HUDEP-2 (cell line): Measurements from ENCODE around the gene TIMD4.
A peak's percentile ranks its signal among the peaks of the same experiment; 100 is the strongest.
"Not testable (repeated sequence)": the region's sequence is repeated elsewhere in the genome, so short reads cannot be mapped to it uniquely, and the experiment has no call there.

ENCODE experiments used
- DNase-seq, 76 experiments: peaks; one replicate each; lab custom pipeline; 2025; ENCODE audit not compliant: unreplicated experiment in 76 of 76; lab: John Stamatoyannopoulos, UW

TIMD4 gene

DNA sequence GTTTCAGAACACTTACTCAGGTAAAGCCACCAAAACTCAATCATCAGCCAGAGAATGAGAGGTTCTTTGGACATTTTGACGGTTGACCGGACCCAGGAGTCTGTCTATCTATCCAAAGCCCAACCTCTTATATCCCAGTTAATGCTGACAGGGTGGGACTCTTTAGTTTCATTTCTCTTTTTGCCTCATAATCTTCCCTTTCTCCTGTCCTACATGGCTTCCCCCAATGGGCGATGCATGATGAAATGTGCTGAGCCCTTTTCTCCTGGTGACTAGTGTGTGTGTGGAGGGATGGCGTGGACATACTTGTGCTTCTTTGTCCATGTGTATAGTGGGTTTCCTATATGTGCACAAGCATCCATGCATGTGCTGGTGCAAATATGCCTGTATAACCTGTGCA lies at the start of gene TIMD4:
Gene TIMD4, minus strand, starts transcription at position 102 of the 400 bp plus-strand sequence. Its CDS starts 28 bp downstream, at position 74.
- DNase-seq: no peak

GRCh38 chr5:157006262-157006661 lies 43.2 kb upstream of the TIMD4 start:
- no peak for DNase-seq

GRCh38 chr5:157004893-157005551 lies 42.0 kb upstream of the TIMD4 start:
- no peak for DNase-seq

GRCh38 chr5:156991714-156992113 lies 28.7 kb upstream of the TIMD4 start:
- no peak for DNase-seq

DNA sequence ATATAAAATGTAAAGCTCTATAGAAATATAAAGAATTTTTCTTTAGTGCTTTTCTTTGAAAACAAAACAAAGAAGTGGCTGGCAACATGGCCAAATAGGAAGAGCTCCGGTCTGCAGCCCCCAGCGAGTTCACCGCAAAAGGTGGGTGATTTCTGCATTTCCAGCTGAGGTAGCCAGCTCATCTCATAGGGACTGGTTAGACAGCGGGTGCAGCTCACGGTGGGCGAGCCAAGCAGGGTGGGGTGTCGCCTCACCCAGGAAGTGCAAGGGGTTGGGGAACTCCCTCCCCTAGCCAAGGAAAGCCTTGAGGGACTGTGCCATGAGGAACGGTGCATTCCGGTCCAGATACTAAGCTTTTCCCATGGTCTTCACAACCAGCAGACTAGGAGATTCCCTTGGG lies 21.0 kb upstream of the TIMD4 start:
- DNase-seq: no peak

GRCh38 chr5:156981481-156981880 lies 18.5 kb upstream of the TIMD4 start:
- no peak for DNase-seq

DNA sequence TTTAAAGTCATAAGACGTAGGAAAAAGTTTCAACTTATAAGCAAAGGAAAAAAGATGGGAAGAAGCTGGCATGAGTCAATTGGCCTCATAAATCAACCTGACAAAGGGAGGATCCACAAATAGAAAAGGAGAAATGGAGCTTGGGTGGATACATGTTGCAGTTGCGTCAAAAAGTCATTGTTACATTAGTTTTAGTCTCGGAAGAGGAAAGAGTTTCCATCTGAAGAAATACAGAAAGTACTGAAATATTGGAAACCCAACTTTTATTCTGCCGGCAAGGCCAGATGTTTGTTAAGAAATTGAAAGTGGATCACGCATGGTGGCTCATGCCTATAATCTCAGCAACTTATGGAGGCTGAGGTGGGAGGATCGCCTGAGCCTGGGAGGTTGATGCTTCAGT lies 11.3 kb upstream of the TIMD4 start:
- no peak for DNase-seq

DNA sequence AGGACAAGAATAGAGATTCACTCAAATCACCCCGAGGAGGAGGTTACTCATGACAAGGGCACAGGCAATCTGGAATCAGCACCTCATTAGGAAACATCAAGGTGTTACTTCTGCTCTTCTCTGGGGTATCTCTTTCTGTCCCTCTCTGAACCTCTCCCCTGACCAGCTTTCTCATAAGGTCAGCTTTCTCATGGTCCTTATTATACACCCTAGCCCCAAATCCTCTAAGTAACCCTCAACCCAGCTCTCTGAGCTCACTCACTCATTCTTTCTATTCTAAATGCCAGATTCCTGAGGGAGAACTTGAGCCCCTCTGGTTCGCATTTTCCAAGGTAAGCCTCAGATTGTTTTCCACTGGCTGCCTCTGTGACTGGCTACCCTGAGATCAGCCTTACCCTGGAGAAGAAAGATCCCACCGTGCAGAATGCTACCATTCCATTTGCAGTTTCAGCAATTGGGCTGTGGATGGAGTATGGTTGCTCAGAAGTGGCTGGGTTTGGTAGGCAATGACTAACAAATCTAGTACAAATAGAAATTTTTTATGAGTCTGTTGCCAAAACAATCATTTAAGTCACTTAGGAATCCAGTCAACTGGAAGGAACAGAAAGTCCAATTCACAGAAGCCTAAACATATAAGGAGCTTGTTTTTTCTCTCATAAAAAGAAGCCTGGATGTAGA lies 9.0 kb upstream of the TIMD4 start:
- no peak for DNase-seq

DNA sequence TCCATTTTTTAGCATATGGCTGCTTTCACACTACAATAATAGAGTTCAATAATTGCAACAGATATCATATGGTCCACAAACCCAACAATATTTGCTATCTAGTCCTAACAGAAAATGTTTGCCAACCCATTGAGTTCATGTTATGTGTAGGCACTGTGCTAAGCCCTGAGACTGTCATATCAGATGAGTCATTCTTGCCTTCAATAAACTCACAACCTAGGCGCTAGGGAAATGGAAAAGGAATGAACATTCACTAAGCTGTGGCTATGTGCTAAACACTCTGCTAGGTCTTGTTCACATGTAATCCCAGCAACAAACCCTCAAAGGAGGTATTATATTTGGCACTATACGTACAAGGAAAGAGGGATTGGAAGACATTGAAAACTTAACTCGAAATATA lies 8.4 kb upstream of the TIMD4 start:
- no peak for DNase-seq

DNA sequence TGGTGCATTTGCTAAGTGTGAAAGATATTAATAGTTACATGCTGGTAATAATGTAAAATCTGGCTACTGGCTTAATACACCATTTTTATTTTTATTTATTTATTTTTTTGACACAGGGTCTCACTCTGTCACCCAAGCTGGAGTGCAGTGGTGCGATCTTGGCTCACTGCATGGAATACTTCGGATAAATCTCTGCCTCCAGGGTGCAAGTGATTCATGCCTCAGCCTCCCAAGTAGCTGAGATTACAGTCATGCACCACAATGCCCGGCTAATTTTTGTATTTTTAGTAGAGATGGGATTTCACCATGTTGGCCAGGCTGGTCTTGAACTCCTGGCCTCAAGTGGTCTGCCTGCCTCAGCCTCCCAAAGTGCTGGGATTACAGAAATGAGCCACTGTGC lies 4.4 kb upstream of the TIMD4 start:
- DNase-seq: not testable (repeated sequence)

- DNase-seq: no peak
Observed at GRCh38 chr5:156956321-156956720, 6.7 kb downstream of the TIMD4 start.

GRCh38 chr5:156951359-156951758 lies 11.7 kb downstream of the TIMD4 start:
- no peak for DNase-seq

DNA sequence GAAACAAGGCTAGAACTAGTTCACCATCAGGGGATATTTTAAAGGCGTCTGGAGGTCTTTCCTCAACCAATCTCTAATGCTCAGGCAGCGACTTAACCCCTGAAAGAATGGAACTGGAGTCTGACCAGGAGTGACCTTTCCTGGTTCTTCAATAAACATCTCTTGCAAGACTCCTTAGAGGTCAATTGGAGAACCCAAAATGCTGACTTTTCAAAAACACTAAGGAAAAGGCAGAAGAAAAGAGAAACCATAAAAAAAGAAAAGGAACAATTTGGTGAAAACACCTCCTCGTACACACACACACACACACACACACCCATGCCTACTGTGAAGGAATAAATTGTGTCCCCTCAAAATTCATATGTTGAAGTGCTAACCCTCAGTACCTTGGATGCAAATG lies 12.3 kb downstream of the TIMD4 start:
- no peak for DNase-seq

DNA sequence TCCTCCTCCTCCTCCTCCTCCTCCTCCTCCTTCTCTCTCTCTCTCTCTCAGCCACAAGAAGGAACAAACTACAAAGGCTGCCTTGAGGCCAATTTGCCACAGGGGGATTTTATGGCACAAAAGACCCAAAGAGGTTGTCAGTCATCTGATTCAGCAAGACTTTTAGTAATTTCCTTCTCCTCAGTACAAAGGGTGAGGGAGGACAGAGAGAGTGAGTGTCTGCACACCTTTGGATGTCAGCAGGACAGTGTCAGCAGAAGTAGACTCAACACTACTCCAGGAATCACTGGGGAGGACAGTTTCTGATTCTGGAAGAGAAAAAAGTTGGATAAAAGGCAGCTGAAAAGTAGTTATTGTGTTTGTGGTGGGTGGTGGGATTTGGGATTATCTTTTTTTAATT lies 13.6 kb downstream of the TIMD4 start:
- no peak for DNase-seq

- DNase-seq: no peak
Observed at GRCh38 chr5:156947925-156948324, 15.1 kb downstream of the TIMD4 start.

- no peak for DNase-seq
Observed at GRCh38 chr5:156942064-156942463, 21.0 kb downstream of the TIMD4 start.

GRCh38 chr5:156940462-156940861 lies 22.6 kb downstream of the TIMD4 start:
- not testable (repeated sequence) for DNase-seq

DNA sequence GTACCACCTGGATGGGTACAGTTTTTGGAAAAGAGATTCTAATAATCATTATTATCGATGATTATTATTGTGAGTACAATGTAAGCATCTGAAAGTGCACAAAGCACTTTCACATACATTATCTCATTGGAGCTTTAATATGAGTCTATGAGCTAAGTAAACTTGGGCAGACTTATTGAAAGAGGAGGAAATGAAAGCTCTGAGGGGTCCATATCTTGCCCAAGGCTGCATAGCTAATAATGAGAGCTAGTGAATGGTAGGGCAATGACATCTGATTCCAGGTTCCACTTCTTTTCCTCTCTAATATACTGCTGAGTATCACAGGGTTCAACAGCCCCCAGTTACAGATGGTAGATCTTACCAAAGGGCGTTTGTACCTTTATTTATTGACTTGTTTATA lies 26.1 kb downstream of the TIMD4 start:
- no peak for DNase-seq

- DNase-seq: peak in 4 of 76 experiments; percentile 1 to 4 (median 2)
Observed at GRCh38 chr5:156934450-156935211, 28.4 kb downstream of the TIMD4 start.

DNA sequence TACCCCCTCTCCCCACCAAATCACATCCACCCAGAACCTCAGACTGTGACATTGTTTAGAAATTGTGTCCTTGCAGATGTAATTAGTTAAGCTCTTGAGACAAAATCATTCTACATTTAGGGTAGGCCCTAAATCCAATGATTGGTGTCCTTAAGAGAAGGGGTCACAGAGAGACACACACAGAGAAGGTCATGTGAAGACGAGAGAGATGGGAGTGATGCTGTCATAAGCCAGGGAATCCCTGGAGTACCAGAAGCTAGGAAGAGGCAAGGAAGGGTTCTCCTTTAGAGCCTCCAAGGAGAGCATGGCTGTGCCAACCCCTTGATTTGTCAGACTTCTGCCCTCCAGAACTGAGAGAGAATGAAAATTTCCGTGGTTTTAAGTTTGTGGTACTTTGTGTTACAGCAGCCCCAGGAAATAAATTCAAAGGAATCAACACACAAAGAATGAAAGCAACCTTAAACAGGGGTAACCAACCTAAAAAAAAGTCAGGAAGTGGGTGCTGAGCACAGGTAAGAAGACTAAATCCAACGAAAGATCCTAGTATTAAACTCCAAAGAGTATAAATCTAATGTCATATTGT lies 33.6 kb downstream of the TIMD4 start:
- DNase-seq: no peak

GRCh38 chr5:156927545-156927944 lies 35.5 kb downstream of the TIMD4 start:
- no peak for DNase-seq
